Ammon's horn (tissue), 1 donor: ENCODE measurements around the gene SPC24.

Experiments used
- DNase-seq: peaks from one replicate; pipeline ENCODE4 v3.0.0-alpha.2; 2016; ENCODE audit warnings: low spot score

The SPC24 gene

GRCh38 chr19:11155373-11156120 is at the start of gene SPC24:
SPC24 (minus strand) TSS chr19:11155782; CDS start chr19:11155776, 6 bp downstream.
- peak; percentile 100 for DNase-seq

- no peak for DNase-seq
These were observed 49.4 kb upstream of the SPC24 start for GRCh38 chr19:11204943-11205349.

- no peak for DNase-seq
These were observed 48.6 kb upstream of the SPC24 start for GRCh38 chr19:11204076-11204602.

GRCh38 chr19:11203194-11204075 is 47.9 kb upstream of the SPC24 start:
- peak; percentile 43 for DNase-seq

GRCh38 chr19:11202488-11203193 is 47.1 kb upstream of the SPC24 start:
- DNase-seq, result no peak

GRCh38 chr19:11201791-11202190 is 46.2 kb upstream of the SPC24 start:
- no peak for DNase-seq

GRCh38 chr19:11200931-11201330 is 45.3 kb upstream of the SPC24 start:
- no peak for DNase-seq

GRCh38 chr19:11200015-11200574 is 44.5 kb upstream of the SPC24 start:
- no peak for DNase-seq

GRCh38 chr19:11199517-11199916 is 43.9 kb upstream of the SPC24 start:
- DNase-seq, result no peak

GRCh38 chr19:11198769-11199424 is 43.3 kb upstream of the SPC24 start:
- DNase-seq, result no peak

- no peak for DNase-seq
These were observed 42.6 kb upstream of the SPC24 start for GRCh38 chr19:11198175-11198534.

GRCh38 chr19:11197291-11198174 is 42.0 kb upstream of the SPC24 start, which contains the start of gene KANK2:
KANK2 (minus strand) TSS chr19:11197545; CDS start chr19:11194511, 3,034 bp downstream.
- peak; percentile 81 for DNase-seq

GRCh38 chr19:11196406-11197287 is 41.1 kb upstream of the SPC24 start:
- no peak for DNase-seq

- DNase-seq, result no peak
These were observed 40.1 kb upstream of the SPC24 start for GRCh38 chr19:11195681-11196080.

GRCh38 chr19:11194656-11195558 is 39.3 kb upstream of the SPC24 start:
- DNase-seq, result no peak

GRCh38 chr19:11194173-11194572 is 38.6 kb upstream of the SPC24 start:
- no peak for DNase-seq

GRCh38 chr19:11192957-11193939 is 37.7 kb upstream of the SPC24 start:
- no peak for DNase-seq
